Stimulated activated naive CD8-positive, alpha-beta T cell treated with anti-CD3 and anti-CD28 coated beads, Interleukin-15, Interleukin-2, amounts not matched to agents 100 U/mL and 50 U/mL, for 24 hours (primary cell): Measurements from ENCODE around the gene TRRAP.

ENCODE experiments used
- ATAC-seq: fragments of 150-1000 bp; cut with Tn5 transposase; one replicate; pipeline ENCODE4 v1.10.0; 2021
- DNase-seq: peaks from one replicate; pipeline ENCODE4 v3.0.0; 2021

Gene TRRAP

DNA sequence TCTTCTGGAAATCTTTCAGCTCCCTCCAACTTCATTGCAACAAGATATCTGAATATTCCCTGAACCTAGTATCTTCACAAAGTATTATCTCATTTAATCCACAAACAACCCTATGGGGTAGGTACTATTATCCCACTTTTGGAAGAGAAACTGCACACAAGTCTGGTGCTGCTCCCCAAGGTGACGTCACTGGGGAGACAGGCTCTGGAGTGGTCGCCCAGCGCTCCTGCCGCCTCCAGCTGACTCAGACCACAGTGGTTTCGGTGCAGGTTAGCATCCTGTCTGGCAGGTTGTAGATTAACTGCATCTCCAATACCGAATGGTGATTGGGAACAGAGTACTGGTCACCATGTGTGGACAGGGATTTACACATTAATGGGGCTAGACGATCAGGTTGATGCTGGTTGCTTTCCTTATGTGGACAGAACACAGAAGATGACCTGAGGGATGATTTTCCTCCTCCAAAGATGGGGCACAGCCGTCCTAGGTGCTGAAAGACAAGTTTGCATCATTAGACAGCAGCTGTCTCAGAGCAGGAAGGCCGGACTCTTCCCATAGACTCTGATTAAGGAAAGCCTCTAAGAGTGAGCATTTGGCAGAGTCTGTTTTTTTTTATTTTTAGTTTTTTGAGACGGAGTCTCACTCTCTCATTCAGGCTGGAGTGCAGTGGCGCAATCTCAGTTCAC lies 128.6 kb downstream of the TRRAP start:
- DNase-seq (no peak), ATAC-seq (no peak)

DNA sequence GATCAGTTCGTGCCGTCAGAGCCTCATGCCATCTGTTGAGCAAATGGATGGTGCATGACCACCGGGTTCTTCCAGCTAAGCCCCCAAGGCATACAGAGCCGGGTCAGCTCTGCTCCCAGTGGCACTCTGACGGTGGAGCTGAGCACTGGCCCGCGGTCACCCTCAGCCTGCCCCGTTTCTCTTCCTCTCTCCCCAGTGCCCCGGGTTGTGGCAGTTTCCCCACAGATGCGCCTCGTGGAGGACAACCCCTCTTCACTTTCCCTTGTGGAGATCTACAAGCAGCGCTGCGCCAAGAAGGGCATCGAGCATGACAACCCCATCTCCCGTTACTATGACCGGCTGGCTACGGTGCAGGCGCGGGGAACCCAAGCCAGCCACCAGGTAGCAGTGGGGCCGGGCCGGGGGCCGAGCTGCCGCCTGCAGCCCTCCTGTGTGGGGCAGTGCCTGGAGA lies 129.9 kb downstream of the TRRAP start:
- no peak for DNase-seq
- no peak for ATAC-seq

DNA sequence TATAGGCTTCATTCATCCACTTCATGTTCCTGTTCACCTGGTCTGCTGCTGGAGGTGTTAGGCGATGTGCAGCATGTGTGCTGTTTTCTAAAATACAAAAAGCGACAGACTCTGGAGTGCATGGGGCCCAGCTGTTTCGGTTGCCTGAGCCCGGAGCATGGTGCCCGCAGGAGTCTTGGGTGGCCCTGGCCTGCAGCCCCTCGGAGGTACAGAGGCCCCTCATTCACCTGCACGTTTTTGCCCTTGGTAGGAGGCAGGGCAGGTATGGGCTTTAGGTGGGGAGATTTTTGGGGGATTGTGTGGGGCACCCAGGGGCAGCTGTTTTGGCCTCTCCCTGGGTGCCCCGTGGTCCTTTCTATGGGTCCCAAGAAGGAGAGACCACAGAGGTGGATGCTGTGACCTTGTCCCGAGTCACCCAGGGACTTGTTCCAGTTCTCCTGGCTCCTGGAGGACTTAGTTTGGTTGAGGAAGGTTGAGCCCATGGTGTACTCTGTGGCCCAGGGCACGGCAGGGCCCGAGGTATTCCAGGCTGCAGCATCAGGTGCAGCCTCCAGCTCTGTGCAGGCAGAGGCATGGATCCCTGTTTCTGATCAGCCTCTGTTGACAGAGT lies 130.7 kb downstream of the TRRAP start:
- no peak for DNase-seq
- ATAC-seq = no peak

- ATAC-seq = no peak
- DNase-seq = no peak
Observed at GRCh38 chr7:99010281-99010680, 131.9 kb downstream of the TRRAP start.

- no peak for DNase-seq
- ATAC-seq = no peak
Observed at GRCh38 chr7:99011341-99011705, 133.0 kb downstream of the TRRAP start.

GRCh38 chr7:99011706-99012404 lies 133.5 kb downstream of the TRRAP start:
- ATAC-seq (no peak), DNase-seq (no peak)

DNA sequence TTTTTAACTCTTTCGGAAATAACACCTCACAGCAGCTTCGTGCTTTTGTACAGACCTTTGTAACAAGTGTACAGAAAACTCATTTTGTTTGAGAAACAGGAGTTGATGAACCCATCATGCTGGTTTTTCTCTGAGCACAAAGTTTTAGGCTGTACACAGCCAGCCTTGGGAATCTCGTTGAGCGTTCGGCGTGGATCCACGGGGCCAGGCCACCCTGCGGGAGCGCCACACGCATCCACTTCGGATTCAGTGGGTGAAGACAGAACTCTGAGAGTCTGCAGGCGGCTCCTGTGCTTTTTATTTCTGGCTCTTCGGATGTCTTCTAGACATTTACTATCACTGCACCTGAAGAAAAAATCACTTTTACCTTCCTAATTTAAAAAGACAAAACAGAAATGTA lies 134.4 kb downstream of the TRRAP start:
- ATAC-seq = no peak
- no peak for DNase-seq

- DNase-seq = no peak
- no peak for ATAC-seq
Observed at GRCh38 chr7:99013266-99014112, 135.2 kb downstream of the TRRAP start.

DNA sequence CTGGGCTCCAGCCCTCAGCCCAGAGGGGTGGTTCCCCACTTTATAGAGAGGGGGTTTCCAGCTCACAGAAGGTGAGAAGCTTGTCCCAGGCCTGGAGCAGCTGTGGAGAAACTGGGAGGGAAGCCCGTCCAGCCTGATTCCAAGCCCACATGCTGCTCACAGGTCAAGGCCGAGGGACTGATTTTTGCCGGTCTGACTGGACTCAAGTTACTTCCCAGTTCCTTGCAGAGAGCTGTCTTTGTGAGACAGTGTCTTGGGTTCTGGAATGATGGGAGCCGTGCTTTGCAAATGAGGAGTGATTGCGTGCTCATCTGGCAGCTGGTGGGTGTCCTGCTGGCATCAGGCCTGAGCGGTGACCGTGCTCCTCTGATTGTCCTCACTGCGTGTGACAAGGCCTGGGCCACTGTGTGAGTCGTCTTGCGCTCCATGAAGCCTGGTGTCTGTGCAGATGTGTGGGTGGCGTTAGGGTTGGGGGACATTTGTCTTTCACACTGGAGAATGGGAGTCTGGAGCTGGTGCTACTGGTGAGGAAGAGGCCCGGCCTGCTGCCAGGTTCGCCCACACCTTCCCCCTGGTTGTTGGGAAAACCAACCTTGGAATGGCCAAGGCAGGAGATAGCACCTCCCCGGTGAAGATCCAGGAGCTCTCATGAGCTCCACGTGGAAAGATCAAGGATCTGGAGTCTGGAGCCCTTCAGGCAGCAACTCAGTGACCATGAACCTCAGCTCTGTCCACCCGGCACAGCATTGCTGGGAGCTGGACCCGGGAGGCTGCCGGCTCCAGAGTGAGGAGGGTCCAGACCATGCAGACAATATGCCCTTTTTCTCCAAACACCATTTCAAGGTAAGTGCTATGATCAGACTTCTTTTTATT lies 136.0 kb downstream of the TRRAP start:
- no peak for DNase-seq
- ATAC-seq = no peak

GRCh38 chr7:99016196-99016595 lies 137.9 kb downstream of the TRRAP start:
- DNase-seq (no peak), ATAC-seq (no peak)

DNA sequence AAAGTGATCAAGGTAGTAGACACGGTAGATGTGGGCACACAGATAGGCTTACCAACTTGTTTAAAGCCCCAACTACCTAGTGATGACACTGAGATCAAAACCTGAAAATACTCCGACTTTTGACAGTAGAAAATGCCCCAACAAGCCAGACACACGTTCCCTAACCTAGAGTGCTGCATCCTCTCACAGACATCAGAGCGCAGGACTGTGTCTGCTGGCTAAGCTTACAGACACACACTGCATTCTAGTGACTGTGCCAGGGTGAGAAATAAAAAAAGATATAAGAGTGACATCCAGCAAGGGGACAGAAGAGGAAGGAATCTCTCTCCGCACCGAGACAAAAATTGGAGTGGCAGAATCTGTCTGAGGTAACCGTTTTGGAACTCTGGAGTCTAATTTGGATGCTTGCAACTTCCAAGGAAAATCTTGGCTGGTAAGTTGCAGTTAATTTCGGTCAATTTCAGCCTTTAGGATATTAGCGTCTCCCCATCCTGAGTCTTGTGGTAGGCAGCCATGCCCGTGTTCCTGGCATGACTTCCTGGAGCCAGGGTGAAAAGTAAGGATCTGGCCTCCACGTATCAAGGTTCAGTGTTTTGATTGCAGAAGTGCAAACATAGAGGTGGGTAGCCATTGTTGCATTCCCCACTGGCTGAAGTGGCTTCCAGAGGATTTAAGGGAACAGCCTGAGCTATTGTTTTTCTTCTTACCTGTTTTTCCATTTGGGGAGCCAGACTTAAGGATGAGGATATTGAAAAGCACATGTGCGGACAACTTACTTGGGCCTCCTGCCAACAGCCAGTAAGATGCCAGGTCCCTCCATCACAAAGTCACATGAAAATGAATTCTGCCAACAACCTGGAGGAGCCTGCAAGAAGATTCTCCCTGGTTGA lies 141.4 kb downstream of the TRRAP start:
- ATAC-seq = no peak
- DNase-seq = no peak

DNA sequence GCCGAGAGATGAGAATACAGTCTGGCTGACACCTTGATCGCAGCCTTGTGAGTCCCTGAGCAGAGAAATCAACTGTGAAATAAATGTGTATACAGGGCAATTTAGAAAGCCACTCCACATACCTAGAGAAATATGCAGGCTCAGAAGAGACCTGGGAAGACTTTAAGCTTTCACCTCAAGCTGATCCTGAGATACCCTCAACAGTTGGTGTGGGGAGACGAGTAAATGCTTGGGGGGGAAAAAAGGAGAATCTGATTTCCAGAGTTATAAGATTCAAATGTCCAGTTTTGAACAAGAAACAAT lies 142.0 kb downstream of the TRRAP start:
- ATAC-seq = no peak
- DNase-seq = no peak

DNA sequence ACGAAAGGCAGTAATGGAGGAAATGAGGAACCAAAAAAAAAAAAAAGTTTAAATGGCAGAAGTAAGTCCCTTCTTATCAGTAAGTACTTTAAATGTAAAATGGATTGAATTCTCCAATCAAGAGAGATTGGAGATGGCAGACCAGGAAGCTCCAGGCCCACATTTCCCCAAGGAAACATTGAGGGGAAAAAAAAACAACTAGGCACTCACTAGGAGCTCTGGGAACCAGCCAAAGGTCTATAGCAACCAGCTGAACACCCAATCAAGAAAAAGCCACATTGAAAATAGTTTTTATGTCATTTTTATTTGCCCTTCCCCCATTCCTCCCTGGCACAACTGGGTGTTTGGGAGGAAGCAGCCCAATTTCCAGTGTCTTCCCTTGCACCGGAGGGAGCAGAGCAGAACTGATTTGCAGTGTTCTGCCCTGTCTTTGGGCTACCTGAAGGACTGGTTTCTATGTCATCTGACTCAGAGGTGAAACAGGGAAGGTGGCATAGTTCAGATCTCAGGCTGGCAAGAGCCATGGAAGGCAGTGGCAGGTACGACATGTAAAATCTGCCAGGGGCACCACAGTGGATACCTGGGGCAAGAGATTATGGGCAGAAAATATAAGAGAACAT lies 143.7 kb downstream of the TRRAP start:
- ATAC-seq = no peak
- no peak for DNase-seq

DNA sequence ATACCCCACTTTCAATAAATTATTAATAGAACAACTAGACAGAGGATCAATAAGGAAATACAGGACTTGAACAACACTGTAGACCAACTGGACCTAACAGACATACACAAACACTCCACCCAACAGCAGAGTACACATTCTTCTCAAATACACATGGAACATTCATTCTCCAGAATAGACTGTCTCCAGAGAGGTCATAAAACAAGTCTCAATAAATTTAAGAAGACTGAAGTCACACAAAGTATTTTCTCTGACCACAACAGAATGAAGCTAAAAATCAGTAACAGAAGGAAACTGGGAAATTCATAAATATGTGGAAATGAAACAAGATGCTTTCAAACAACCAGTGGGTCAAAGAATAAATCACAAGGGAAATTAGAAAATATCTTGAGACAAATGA lies 145.7 kb downstream of the TRRAP start:
- DNase-seq (no peak), ATAC-seq (no peak)

- ATAC-seq = no peak
Observed at GRCh38 chr7:99027241-99027640, 148.9 kb downstream of the TRRAP start.

DNA sequence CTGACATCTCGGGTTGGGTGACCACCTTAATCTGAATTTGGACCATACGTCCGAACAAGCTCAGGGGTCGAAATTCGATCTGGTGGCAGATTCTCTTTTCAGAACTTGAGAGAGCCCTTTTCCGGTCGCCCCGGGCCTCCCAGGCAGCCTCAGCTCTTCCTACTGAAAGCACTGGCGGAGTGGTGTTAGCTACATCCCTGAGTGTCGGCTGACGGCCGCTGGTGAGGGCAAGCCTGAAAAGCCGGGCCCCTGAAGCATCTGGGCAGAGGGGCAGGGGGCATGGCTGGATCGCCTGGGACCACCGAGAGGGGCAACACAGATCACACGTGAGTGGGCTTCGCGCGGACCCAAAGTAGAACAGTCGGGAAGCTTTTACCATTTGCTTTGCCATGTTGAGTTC lies 149.5 kb downstream of the TRRAP start:
- ATAC-seq (no peak), DNase-seq (no peak)

More at GRCh38 chr7:99027241-99027640, 148.9 kb downstream of the TRRAP start:
- no peak for DNase-seq

GRCh38 chr7:99028261-99028973 lies 150.1 kb downstream of the TRRAP start:
- ATAC-seq (no peak), DNase-seq (no peak)

GRCh38 chr7:99029466-99030435 lies 151.4 kb downstream of the TRRAP start:
- ATAC-seq = no peak

More at GRCh38 chr7:99029466-99030435, 151.4 kb downstream of the TRRAP start:
- no peak for DNase-seq
